Neural cell (in vitro differentiated cells): ENCODE data around the gene STX4.

Source experiments
- CTCF ChIP-seq: fragments of 450-650 bp; IDR thresholded peaks from 2 replicates; pipeline ENCODE4 v1.5.1; 2014; ENCODE audit warnings: antibody characterized with exemption, mild to moderate bottlenecking, moderate library complexity; ENCODE audit not compliant: poor library complexity, severe bottlenecking
- EP300 ChIP-seq: fragments of 450-650 bp; conservative IDR thresholded peaks from 2 replicates; pipeline ENCODE4 v1.6.1; 2014; ENCODE audit warnings: antibody characterized with exemption, mild to moderate bottlenecking, moderate library complexity; ENCODE audit not compliant: poor library complexity, severe bottlenecking
- EZH2 ChIP-seq: fragments of 200-600, 300-800 bp; shearing (Covaris generic), sonication (generic); IDR thresholded peaks from 2 replicates; pipeline ENCODE4 v1.6.1; 2014; ENCODE audit warnings: antibody characterized with exemption, low read length, borderline replicate concordance, mild to moderate bottlenecking; ENCODE audit not compliant: insufficient read depth, poor library complexity, severe bottlenecking
- MXI1 ChIP-seq: fragments of 450-650 bp; conservative IDR thresholded peaks from 2 replicates; pipeline ENCODE4 v1.6.1; 2014; ENCODE audit warnings: antibody characterized with exemption, mild to moderate bottlenecking; ENCODE audit not compliant: poor library complexity, severe bottlenecking
- POLR2AphosphoS5 ChIP-seq: IDR thresholded peaks from 2 replicates; pipeline ENCODE4 v1.6.1; 2012
- RAD21 ChIP-seq: fragments of 450-650 bp; conservative IDR thresholded peaks from 2 replicates; pipeline ENCODE4 v1.6.1; 2014; ENCODE audit warnings: antibody characterized with exemption, mild to moderate bottlenecking, moderate library complexity
- REST ChIP-seq: IDR thresholded peaks from 2 replicates; pipeline ENCODE4 v1.6.1; 2012; ENCODE audit warnings: borderline replicate concordance
- TAF1 ChIP-seq: IDR thresholded peaks from 2 replicates; pipeline ENCODE4 v1.6.1; 2012; ENCODE audit warnings: low read depth

DNA sequence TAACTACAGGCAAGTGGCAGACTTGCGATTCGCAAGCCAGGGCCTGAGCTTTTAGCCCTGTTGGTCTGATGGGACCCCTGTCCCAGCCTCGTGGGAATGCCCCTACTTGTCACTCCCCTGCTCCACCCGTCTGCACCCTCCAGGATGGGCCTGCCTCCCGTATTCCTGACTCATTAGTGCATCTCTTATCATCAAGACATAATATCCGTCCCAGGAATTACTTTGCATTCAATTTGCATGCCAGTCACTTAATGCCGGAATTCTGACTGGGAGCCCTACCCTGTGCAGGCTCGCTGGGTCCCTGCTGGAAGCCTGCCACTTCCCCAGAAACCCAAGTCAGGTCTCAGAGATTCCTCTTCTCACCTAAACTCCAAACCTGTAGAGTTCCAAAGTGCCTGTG, 52.1 kb downstream of the STX4 start:
- TF ChIP-seq CTCF (no peak), RAD21 (no peak), POLR2AphosphoS5 (no peak), EZH2 (no peak), EP300 (no peak), REST (no peak), MXI1 (no peak), TAF1 (no peak)
